A549 treated with DMSO at 1 μM for 4 hours (cell line): ENCODE data around the gene GLDC. TPM values are rescaled to one million over a fixed set of nuclear protein-coding genes. Genes with fewer than 3 reads are reported as not detected.

ENCODE experiments used
- total RNA-seq: library from RNA; stranded (reverse); fragments of 200-300 nt; extraction: Qiagen RNA extraction; gene quantifications from 5 replicates; pipeline ENCODE4 v1.2.3, GENCODE V29; 2022; ENCODE audit warnings: low read depth

Gene GLDC
- 12.3 to 14.9 TPM (median 14.7 TPM) in 5 replicates for total RNA-seq

GRCh38 chr9:6645355-6646292, at the start of gene GLDC:
Gene GLDC, minus strand, starts transcription at chr9:6645729. Its CDS starts 230 bp downstream, at chr9:6645499.

Other genes with a start within 250 kb of the GLDC start
- 21.7 to 35.9 TPM (median 32.4 TPM) in 5 replicates for gene UHRF2, start 232.5 kb downstream of the GLDC start, total RNA-seq
- 9.4 to 10.8 TPM (median 10.0 TPM) in 5 replicates for gene KDM4C, start 112.2 kb upstream of the GLDC start, total RNA-seq